ENCODE data around the gene TCF3.
A peak's percentile ranks its signal among the peaks of the same experiment; 100 is the strongest.

TCF3 gene

DNA sequence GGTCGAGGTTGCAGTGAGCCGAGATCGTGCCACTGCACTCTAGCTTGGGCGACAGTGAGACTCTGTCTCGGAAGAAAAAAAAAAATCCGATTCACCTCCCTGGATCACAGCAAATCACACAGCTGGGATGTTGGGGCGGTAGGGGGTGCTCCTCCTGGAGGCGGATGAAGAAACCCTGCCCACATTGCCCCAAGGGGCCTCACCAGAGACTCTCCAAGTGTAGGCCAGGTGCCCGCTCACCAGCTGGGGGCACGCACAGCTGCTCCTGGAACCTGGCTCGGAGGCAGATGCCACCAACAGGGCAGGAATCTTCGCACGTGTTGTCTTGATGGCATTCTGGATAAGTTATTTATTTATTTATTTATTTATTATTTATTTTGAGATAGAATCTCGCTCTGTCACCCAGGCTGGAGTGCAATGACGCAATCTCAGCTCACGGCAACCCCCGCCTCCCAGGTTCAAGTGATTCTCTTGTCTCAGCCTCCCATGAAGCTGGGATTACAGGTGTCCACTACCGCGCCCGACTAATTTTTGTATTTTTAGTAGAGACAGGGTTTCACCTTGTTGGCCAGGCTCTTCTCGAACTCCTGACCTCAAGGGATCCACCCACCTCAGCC lies 50.2 kb downstream of the TCF3 start:
- H3K4me1 ChIP-seq (ENCODE audit: control insufficient read depth, insufficient read depth, low read length, poor library complexity, severe bottlenecking) = peaks cover 21% of the 10 kb centered on the region
- no peak for DNase-seq
- H3K9me3 ChIP-seq (ENCODE audit: control insufficient read depth, low read length) = no peaks in the 10 kb centered on the region
- no peak overlapping the region for H3K27ac ChIP-seq (ENCODE audit: insufficient read depth, low read length, poor library complexity, severe bottlenecking)
- H3K36me3 ChIP-seq (ENCODE audit: control insufficient read depth, insufficient read depth, low read length) = peaks cover 18% of the 10 kb centered on the region
- no peaks in the 10 kb centered on the region for H3K27me3 ChIP-seq (replicated peaks; ENCODE audit: control insufficient read depth, insufficient read depth, low read length, poor library complexity, severe bottlenecking)
- H3K4me3 ChIP-seq (ENCODE audit: insufficient read depth, low read depth, low read length, poor library complexity, severe bottlenecking) = no peak overlapping the region

DNA sequence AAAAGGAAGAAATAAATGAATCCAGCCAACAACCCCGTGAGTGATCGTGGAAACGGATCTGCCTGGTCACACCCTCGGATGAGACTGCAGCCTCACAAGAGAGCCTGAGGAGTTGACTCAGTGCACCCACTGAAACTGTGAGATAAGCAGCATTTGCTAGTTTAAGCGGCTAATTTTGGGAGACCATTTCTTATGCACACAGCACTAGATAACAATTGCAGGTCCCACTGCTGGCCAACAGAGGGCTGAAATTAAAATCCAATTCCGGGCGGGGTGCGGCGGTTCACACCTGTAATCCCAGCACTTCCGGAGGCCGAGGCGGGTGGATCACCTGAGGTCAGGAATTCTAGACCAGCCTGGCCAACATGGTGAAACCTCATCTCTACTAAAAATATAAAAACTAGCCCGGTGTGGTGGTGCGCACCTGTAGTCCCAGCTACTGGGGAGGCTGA lies 50.8 kb downstream of the TCF3 start:
- DNase-seq = no peak
- Histone ChIP-seq H3K4me3 (ENCODE audit: insufficient read depth, low read depth, low read length, poor library complexity, severe bottlenecking) (no peak overlapping the region), H3K27me3 (replicated peaks; ENCODE audit: control insufficient read depth, insufficient read depth, low read length, poor library complexity, severe bottlenecking) (no peaks in the 10 kb centered on the region), H3K36me3 (ENCODE audit: control insufficient read depth, insufficient read depth, low read length) (peaks cover 24% of the 10 kb centered on the region), H3K27ac (ENCODE audit: insufficient read depth, low read length, poor library complexity, severe bottlenecking) (no peak overlapping the region), H3K4me1 (ENCODE audit: control insufficient read depth, insufficient read depth, low read length, poor library complexity, severe bottlenecking) (peaks cover 21% of the 10 kb centered on the region), H3K9me3 (ENCODE audit: control insufficient read depth, low read length) (no peaks in the 10 kb centered on the region)

DNA sequence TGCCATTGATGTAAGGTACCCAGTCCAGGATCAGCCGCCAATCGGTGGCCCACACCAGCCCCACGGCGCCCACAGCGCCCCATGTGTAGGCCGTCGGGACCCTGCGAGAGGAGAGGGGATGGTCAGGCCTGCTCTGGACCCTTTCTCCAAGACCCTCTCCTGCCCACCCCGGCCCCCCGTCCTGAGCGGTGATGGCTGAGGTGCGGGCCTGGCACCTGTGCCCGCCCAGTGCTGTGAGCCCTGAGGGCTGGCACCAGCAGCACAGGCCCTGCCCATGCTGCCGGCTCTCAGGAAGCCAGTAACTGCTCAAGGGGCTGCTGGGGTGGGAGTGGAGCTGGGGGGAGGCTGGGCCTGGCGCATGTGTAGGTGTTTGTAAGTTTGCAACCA lies 53.0 kb downstream of the TCF3 start:
- H3K36me3 ChIP-seq (ENCODE audit: control insufficient read depth, insufficient read depth, low read length) = peaks cover 25% of the 10 kb centered on the region
- peaks cover 10% of the 10 kb centered on the region for H3K4me1 ChIP-seq (ENCODE audit: control insufficient read depth, insufficient read depth, low read length, poor library complexity, severe bottlenecking)
- H3K4me3 ChIP-seq (ENCODE audit: insufficient read depth, low read depth, low read length, poor library complexity, severe bottlenecking) = no peak overlapping the region

DNA sequence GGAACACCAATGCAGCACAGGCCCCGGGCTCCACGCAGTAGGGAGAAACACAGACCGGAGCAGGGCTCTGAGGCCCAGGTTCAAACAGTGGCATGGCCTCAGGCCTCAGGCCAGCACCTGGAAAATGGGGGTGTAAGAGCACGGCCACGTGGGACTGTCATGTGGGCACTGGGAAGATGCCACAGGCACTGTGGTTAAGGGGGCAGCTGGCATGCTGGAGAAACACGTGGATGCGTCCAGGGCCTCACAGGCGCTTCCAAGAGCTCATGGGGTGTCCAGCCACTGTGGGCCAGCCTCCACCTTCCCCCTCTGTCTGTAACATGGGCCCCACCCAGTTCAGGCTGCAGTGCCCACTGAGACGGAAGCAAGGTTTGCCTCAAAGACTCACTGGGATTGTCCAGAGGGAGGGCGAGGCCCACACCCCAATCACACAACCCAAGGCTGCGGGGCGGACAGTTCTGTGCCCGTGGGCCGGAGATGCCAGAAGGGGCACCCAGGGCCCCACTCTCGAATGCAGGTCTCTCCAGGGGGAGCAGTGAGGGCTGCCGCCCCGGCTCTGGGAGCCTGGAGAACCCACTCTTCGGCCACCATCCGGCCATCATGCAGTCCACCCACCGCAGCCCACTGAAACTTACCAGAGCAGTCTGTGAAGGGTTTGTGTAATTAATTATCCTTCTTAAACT lies 53.5 kb downstream of the TCF3 start:
- H3K4me1 ChIP-seq (ENCODE audit: control insufficient read depth, insufficient read depth, low read length, poor library complexity, severe bottlenecking) = peaks cover 5% of the 10 kb centered on the region
- H3K4me3 ChIP-seq (ENCODE audit: insufficient read depth, low read depth, low read length, poor library complexity, severe bottlenecking) = no peak overlapping the region
- H3K27ac ChIP-seq (ENCODE audit: insufficient read depth, low read length, poor library complexity, severe bottlenecking) = no peak overlapping the region
- no peaks in the 10 kb centered on the region for H3K27me3 ChIP-seq (replicated peaks; ENCODE audit: control insufficient read depth, insufficient read depth, low read length, poor library complexity, severe bottlenecking)
- H3K9me3 ChIP-seq (ENCODE audit: control insufficient read depth, low read length) = no peaks in the 10 kb centered on the region
- H3K36me3 ChIP-seq (ENCODE audit: control insufficient read depth, insufficient read depth, low read length) = peaks cover 25% of the 10 kb centered on the region
- no peak for DNase-seq

More for the DNA sequence above, 53.0 kb downstream of the TCF3 start:
- Histone ChIP-seq H3K9me3 (ENCODE audit: control insufficient read depth, low read length) (no peaks in the 10 kb centered on the region), H3K27me3 (replicated peaks; ENCODE audit: control insufficient read depth, insufficient read depth, low read length, poor library complexity, severe bottlenecking) (no peaks in the 10 kb centered on the region), H3K27ac (ENCODE audit: insufficient read depth, low read length, poor library complexity, severe bottlenecking) (no peak overlapping the region)
- DNase-seq = no peak

DNA sequence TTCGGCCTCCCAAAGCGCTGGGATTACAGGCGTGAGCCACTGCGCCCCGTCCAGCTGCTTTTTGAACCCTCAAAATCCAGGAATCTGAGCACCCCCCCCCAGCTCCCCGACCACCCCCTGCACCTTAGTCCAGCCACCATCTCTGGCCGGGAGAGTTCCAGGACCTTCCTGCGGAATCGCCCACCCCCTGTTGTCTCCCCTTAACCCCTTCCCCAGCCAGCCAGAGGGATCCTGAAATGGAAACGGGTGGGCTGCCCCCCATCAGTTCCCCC lies 59.0 kb downstream of the TCF3 start:
- Histone ChIP-seq H3K4me1 (ENCODE audit: control insufficient read depth, insufficient read depth, low read length, poor library complexity, severe bottlenecking) (peaks cover 18% of the 10 kb centered on the region), H3K27ac (ENCODE audit: insufficient read depth, low read length, poor library complexity, severe bottlenecking) (no peak overlapping the region), H3K27me3 (replicated peaks; ENCODE audit: control insufficient read depth, insufficient read depth, low read length, poor library complexity, severe bottlenecking) (no peaks in the 10 kb centered on the region), H3K4me3 (ENCODE audit: insufficient read depth, low read depth, low read length, poor library complexity, severe bottlenecking) (peak overlapping the region; percentile 71), H3K36me3 (ENCODE audit: control insufficient read depth, insufficient read depth, low read length) (peaks cover 17% of the 10 kb centered on the region), H3K9me3 (ENCODE audit: control insufficient read depth, low read length) (no peaks in the 10 kb centered on the region)
- no peak for DNase-seq

DNA sequence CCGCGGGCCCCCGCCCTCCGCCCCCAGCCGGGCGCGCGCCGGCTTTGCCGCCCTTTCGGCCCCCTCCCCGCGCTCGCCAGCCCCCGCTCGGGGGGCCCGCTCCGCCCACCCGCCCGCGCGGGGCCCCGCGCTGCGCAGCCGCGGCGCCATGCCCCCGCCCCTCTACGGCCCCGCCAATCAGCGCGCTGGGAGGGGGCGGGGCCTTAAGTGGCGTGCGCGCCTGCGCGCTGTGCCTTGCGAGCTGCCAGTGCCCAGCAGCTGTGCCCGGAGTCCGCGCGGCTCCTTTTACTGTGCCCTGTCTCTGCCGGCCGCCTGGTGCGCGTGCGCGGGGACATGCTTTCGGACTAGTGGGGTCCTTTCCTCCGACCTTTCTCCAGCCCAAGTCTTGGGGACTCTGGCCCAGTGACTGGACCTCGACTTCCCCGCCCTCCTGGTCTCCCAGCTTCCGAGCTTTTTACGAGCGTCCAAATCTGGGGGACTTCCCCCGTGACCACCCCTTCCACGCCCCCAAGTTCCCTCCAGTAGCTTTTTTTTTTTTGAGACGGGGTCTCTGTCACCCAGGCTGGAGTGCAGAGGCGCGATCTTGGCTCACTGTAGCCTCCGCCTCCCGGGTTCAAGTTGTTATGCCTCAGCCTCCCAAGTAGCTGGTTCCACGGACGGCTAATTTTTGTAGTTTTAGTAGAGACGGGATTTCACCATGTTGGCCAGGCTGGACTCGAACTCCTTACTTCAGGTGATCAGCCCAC lies 59.5 kb downstream of the TCF3 start, which contains the start of gene MBD3:
Gene MBD3 (minus strand): TSS at position 111 of the 746 bp plus-strand sequence. CDS start 234 bp downstream, outside the sequence.
- Histone ChIP-seq H3K27ac (ENCODE audit: insufficient read depth, low read length, poor library complexity, severe bottlenecking) (peak within 1 kb of the TSS; percentile 88), H3K36me3 (ENCODE audit: control insufficient read depth, insufficient read depth, low read length) (peaks cover 14% of the 10 kb centered on the region), H3K27me3 (replicated peaks; ENCODE audit: control insufficient read depth, insufficient read depth, low read length, poor library complexity, severe bottlenecking) (no peaks in the 10 kb centered on the region), H3K4me3 (ENCODE audit: insufficient read depth, low read depth, low read length, poor library complexity, severe bottlenecking) (peak within 1 kb of the TSS; percentile 99), H3K9me3 (ENCODE audit: control insufficient read depth, low read length) (no peaks in the 10 kb centered on the region), H3K4me1 (ENCODE audit: control insufficient read depth, insufficient read depth, low read length, poor library complexity, severe bottlenecking) (peaks cover 18% of the 10 kb centered on the region)
- DNase-seq = peak; percentile 76 to 84 (median 81)

DNA sequence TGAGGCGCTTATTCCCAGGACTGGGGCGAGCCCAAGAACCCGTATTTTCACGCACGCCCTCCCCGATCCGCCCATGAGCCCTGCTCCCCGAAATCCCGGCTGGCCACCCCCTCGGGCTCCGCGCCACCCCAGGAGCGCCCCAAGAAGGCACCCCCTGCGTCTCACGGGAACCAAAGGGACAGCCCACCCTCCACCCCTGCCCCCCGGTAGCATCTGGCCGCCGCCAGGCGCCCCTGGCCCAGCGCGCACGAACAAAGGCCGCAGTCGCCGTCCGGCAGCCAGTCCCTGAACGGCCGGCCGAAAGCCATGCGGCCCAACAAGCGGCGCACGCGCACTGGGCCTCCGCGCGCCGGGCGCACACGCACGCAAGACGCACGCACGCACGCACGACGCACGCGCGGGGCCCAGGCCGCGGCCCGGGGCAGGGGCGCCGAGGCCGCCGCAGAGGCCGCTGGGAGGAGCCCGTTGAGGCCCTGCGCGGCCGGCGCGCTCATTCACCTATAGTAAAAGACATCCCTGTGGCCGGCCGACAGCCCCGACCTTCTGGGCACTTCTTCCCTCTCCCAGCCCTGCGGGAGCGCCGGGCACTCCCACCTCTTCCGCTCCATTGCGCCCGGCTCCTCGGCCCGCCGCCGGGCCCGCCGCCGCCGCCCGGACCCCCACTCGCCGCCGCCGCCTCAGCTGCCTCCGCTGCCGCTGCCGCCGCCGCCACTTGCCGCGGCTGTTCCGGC lies 60.2 kb downstream of the TCF3 start:
- Histone ChIP-seq H3K27me3 (replicated peaks; ENCODE audit: control insufficient read depth, insufficient read depth, low read length, poor library complexity, severe bottlenecking) (no peaks in the 10 kb centered on the region), H3K4me3 (ENCODE audit: insufficient read depth, low read depth, low read length, poor library complexity, severe bottlenecking) (peak overlapping the region; percentile 99), H3K4me1 (ENCODE audit: control insufficient read depth, insufficient read depth, low read length, poor library complexity, severe bottlenecking) (peaks cover 18% of the 10 kb centered on the region), H3K9me3 (ENCODE audit: control insufficient read depth, low read length) (no peaks in the 10 kb centered on the region), H3K36me3 (ENCODE audit: control insufficient read depth, insufficient read depth, low read length) (peaks cover 7% of the 10 kb centered on the region), H3K27ac (ENCODE audit: insufficient read depth, low read length, poor library complexity, severe bottlenecking) (peak overlapping the region; percentile 88)
- DNase-seq = peak; percentile 66 to 75 (median 70)

DNA sequence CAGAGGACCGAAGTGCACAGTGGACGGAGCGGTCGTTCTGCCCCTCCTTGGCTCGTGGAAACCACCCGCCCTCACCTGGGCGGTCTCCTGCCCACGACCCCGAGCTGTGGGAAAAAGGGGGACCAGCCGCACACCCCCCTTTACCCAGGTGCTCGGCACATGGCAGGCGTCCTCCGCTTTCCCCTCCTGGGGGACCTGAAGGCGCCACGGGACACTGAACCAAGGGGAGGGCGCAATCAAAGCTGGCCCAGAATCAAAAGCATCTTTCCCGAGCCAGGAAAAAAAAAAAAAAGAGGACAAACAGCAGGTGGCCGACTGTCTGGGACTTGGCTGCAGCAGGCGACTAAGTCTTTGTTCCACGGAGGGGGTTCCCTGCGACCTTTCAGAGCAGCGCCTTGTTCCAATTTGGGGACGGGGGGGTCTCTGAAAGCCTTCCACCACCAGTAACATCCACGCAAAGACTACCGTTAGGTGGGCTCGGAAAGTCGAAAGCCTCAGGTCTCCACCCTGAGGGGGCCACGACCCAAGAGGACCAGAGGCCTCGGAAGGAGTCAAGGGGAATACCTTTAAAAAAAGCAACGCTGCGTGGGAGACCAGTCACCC lies 60.9 kb downstream of the TCF3 start:
- Histone ChIP-seq H3K27me3 (replicated peaks; ENCODE audit: control insufficient read depth, insufficient read depth, low read length, poor library complexity, severe bottlenecking) (no peaks in the 10 kb centered on the region), H3K4me1 (ENCODE audit: control insufficient read depth, insufficient read depth, low read length, poor library complexity, severe bottlenecking) (peaks cover 18% of the 10 kb centered on the region), H3K9me3 (ENCODE audit: control insufficient read depth, low read length) (no peaks in the 10 kb centered on the region), H3K36me3 (ENCODE audit: control insufficient read depth, insufficient read depth, low read length) (no peaks in the 10 kb centered on the region), H3K4me3 (ENCODE audit: insufficient read depth, low read depth, low read length, poor library complexity, severe bottlenecking) (peak overlapping the region; percentile 99), H3K27ac (ENCODE audit: insufficient read depth, low read length, poor library complexity, severe bottlenecking) (peak overlapping the region; percentile 88)
- no peak for DNase-seq

DNA sequence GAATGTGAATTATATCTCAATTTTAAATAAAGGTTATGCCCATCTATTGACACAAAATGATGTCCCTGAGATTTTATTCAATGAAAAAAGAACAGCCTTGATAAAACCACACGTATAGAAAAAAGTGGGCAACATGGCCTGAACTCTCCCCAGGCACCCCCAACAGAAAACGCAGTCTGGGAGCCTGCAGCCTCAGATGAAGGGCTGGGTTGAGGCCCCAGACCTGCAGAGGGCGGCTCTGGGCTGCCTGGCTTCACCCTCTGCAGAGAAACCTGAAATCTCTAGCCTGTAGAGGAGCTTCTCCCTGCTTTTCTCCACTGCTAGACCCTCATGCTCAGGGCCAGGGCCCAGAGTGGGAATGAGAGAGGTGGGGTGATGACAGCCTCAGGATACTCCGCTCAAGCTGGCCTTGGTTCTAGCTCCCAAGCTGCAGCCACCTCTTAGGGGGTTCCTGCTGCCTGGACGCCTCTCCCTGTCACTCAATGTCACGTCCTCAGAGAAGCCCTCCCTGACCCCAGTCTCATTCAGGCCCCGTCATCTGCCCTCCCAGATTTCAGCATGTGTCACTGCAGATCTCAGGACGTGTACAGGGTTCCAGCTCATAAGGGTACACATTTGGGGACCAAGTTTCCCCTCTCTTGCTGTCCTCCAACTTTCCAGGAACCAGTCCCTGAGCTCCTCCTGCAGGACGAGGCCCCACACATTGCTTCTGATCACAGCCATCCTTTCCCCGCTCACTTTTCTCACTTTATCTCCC lies 61.6 kb downstream of the TCF3 start:
- Histone ChIP-seq H3K27ac (ENCODE audit: insufficient read depth, low read length, poor library complexity, severe bottlenecking) (peak overlapping the region; percentile 88), H3K27me3 (replicated peaks; ENCODE audit: control insufficient read depth, insufficient read depth, low read length, poor library complexity, severe bottlenecking) (no peaks in the 10 kb centered on the region), H3K9me3 (ENCODE audit: control insufficient read depth, low read length) (no peaks in the 10 kb centered on the region), H3K36me3 (ENCODE audit: control insufficient read depth, insufficient read depth, low read length) (no peaks in the 10 kb centered on the region), H3K4me3 (ENCODE audit: insufficient read depth, low read depth, low read length, poor library complexity, severe bottlenecking) (peak overlapping the region; percentile 99), H3K4me1 (ENCODE audit: control insufficient read depth, insufficient read depth, low read length, poor library complexity, severe bottlenecking) (peaks cover 18% of the 10 kb centered on the region)
- no peak for DNase-seq
